GM12892 (cell line): Measurements from ENCODE around the gene RNF123.

Source experiments
- POLR2A ChIP-seq: IDR thresholded peaks from 2 replicates; pipeline ENCODE4 v1.6.1; 2011; ENCODE audit warnings: low read depth, low read length, control low read depth
- TAF1 ChIP-seq: IDR thresholded peaks from 2 replicates; pipeline ENCODE4 v1.6.1; 2011; ENCODE audit warnings: low read depth, mild to moderate bottlenecking, control low read depth, low read length, borderline replicate concordance

DNA sequence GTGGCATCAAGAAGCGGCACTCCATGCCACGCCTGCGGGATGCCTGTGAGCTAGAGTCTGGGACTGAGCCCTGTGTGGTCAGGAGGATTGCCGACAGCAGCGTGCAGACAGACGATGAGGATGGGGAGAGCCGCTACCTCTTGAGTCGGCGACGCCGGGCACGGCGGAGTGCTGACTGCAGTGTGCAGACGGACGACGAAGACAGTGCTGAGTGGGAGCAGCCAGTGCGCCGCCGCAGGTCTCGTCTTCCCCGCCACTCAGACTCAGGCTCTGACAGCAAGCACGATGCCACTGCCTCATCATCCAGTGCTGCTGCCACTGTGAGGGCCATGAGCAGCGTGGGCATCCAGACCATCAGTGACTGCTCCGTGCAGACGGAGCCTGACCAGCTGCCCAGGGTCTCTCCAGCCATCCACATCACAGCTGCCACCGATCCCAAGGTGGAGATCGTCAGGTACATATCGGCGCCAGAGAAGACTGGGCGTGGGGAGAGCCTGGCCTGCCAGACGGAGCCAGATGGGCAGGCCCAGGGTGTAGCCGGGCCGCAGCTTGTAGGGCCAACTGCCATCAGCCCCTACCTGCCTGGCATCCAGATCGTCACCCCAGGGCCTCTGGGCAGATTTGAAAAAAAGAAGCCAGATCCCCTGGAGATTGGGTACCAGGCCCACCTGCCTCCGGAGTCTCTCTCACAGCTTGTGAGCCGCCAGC is 32.0 kb upstream of the RNF123 start:
- TF ChIP-seq TAF1 (no peak), POLR2A (no peak)
